H1 (cell line): ENCODE measurements around the gene TNRC6C.

ENCODE experiments used
- EGR1 ChIP-seq: IDR thresholded peaks from 2 replicates; pipeline ENCODE4 v1.6.1; 2011; ENCODE audit warnings: low read depth, low read length, borderline replicate concordance
- HDAC2 ChIP-seq, 2 experiments: fragments of 300-600 bp in 1 of 2; sonication (generic) in 1 of 2; IDR thresholded peaks; 2 replicates each; pipeline ENCODE4 v1.6.1; 2011 to 2012; ENCODE audit warnings: low read depth in 2 of 2, low read length in 2 of 2, mild to moderate bottlenecking in 2 of 2, moderate library complexity in 2 of 2, borderline replicate concordance in 1 of 2, inconsistent platforms in 1 of 2
- JUN ChIP-seq: IDR thresholded peaks from 2 replicates; pipeline ENCODE4 v1.6.1; 2011; ENCODE audit warnings: low read depth, mild to moderate bottlenecking, improper control_type of control experiment, low read length
- SIN3A ChIP-seq, 2 experiments: IDR thresholded peaks in 1 of 2; conservative IDR thresholded peaks in 1 of 2; 2 replicates each; pipeline ENCODE4 v1.6.1; 2011 to 2012; ENCODE audit warnings: low read length in 2 of 2, improper control_type of control experiment in 1 of 2, low read depth in 1 of 2, mild to moderate bottlenecking in 1 of 2
- SIX5 ChIP-seq: IDR thresholded peaks from 2 replicates; pipeline ENCODE4 v1.6.1; 2011; ENCODE audit warnings: mild to moderate bottlenecking, low read depth, low read length
- TEAD4 ChIP-seq: IDR thresholded peaks from 2 replicates; pipeline ENCODE4 v1.6.1; 2012; ENCODE audit warnings: low read depth, low read length, inconsistent platforms, mixed read lengths
- TF ChIP-seq, protein P1 (sequence below), 3 experiments: IDR thresholded peaks; 1 replicate in 2 of 3; 2 replicates in 1 of 3; pipeline versions ENCODE4 v1.5.1 to v1.6.1; 2011; ENCODE audit warnings: low read length in 3 of 3, mild to moderate bottlenecking in 3 of 3, inconsistent platforms in 2 of 3, low read depth in 1 of 3, moderate library complexity in 1 of 3; ENCODE audit not compliant: insufficient read depth in 1 of 3; ENCODE audit errors: control extremely low read depth in 1 of 3
- TF ChIP-seq, protein P2 (sequence below): IDR thresholded peaks from 2 replicates; pipeline ENCODE4 v1.6.1; 2012; ENCODE audit warnings: inconsistent platforms

DNA sequence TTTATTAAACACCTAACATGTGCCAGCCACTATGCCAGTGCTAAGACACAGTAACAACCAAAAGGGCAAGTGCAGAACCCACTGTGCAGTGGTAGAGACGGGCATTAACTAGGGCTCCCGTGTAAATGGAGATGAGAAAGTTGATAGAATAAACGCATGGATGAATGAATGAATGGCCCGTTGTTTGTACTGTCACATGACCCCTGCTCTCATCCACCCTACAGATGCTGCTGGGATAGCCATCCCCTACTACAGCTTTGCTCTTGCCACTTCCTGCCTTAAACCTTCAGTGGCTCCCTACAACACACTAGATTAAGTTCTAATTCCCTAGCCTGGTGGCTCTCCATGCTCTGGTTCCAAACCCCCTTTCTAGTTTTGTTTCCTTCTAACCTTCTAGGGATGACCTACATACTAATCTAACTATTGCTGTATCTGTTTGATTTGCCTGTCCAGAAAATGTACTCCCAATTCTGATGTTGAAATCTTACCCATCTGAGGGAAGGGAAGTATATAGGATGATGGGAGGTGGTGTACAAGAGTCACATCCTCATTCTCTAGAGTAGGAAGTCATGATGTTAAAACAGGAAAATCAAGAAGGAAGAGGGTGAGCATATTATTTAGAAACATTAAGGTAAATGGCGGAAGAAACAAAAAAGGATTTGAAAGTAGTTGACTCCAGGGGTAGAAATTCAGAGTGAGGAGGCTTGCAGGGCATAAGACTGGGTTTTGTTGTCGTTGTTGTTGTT is 11.4 kb upstream of the TNRC6C start:
- no peak for TF ChIP-seq SIX5
- TF ChIP-seq TEAD4: no peak
- no peak for TF ChIP-seq JUN
- no peak for TF ChIP-seq EGR1
- TF ChIP-seq, protein P1, sequence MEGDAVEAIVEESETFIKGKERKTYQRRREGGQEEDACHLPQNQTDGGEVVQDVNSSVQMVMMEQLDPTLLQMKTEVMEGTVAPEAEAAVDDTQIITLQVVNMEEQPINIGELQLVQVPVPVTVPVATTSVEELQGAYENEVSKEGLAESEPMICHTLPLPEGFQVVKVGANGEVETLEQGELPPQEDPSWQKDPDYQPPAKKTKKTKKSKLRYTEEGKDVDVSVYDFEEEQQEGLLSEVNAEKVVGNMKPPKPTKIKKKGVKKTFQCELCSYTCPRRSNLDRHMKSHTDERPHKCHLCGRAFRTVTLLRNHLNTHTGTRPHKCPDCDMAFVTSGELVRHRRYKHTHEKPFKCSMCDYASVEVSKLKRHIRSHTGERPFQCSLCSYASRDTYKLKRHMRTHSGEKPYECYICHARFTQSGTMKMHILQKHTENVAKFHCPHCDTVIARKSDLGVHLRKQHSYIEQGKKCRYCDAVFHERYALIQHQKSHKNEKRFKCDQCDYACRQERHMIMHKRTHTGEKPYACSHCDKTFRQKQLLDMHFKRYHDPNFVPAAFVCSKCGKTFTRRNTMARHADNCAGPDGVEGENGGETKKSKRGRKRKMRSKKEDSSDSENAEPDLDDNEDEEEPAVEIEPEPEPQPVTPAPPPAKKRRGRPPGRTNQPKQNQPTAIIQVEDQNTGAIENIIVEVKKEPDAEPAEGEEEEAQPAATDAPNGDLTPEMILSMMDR (IDR thresholded peaks at IDR 0.05; ENCODE audit: control extremely low read depth in 1 of 3, insufficient read depth in 1 of 3, low read depth in 1 of 3, low read length in 3 of 3): no peak
- TF ChIP-seq, protein P2, sequence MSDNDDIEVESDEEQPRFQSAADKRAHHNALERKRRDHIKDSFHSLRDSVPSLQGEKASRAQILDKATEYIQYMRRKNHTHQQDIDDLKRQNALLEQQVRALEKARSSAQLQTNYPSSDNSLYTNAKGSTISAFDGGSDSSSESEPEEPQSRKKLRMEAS: no peak
- TF ChIP-seq HDAC2 (IDR thresholded peaks at IDR 0.05; ENCODE audit: borderline replicate concordance in 1 of 2, low read depth in 2 of 2, low read length in 2 of 2): no peak
- no peak for TF ChIP-seq SIN3A (conservative IDR thresholded peaks at IDR 0.05 in 1 of 2, IDR thresholded peaks at IDR 0.05 in 1 of 2; ENCODE audit: low read depth in 1 of 2, low read length in 2 of 2)
